Psoas muscle (tissue), 8 donors: Measurements from ENCODE around the gene SMC6. TPM values are rescaled to one million over a fixed set of nuclear protein-coding genes. Genes with fewer than 3 reads are reported as not detected.

ENCODE experiments used
- ATAC-seq, 4 donors: fragments of 200-7000 bp; cut with Tn5 transposase; one replicate each; pipeline ENCODE4 v1.9.1; 2020; ENCODE audit warnings: moderate library complexity in 3 of 4, mild to moderate bottlenecking in 2 of 4
- DNase-seq, 2 donors: peaks; one replicate each; pipeline ENCODE4 v3.0.0-alpha.2; 2020
- H3K27ac ChIP-seq: fragments of 200-600 bp; one replicate; pipeline ENCODE4 v1.8.0; 2022
- H3K27me3 ChIP-seq, 3 donors: fragments of 200-600 bp in 1 of 3; one replicate each; pipeline versions ENCODE4 v1.6.1 to v1.8.0; 2013 to 2022; ENCODE audit warnings: low read length in 2 of 3, mild to moderate bottlenecking in 2 of 3, moderate library complexity in 1 of 3; ENCODE audit not compliant: insufficient read depth in 3 of 3
- H3K36me3 ChIP-seq, 2 donors: fragments of 200-600 bp in 1 of 2; one replicate each; pipeline versions ENCODE4 v1.6.1 to v1.8.0; 2013 to 2022; ENCODE audit warnings: low read depth in 1 of 2, mild to moderate bottlenecking in 1 of 2, moderate library complexity in 1 of 2; ENCODE audit not compliant: insufficient read depth in 1 of 2
- H3K4me1 ChIP-seq: fragments of 200-600 bp; one replicate; pipeline ENCODE4 v1.8.0; 2022
- H3K4me3 ChIP-seq: fragments of 200-600 bp; one replicate; pipeline ENCODE4 v1.8.0; 2022; ENCODE audit warnings: mild to moderate bottlenecking
- H3K9me3 ChIP-seq: fragments of 200-600 bp; one replicate; pipeline ENCODE4 v1.8.0; 2022
- WGBS, 3 donors: extraction: QIAGEN DNeasy Blood & Tissue Kit; methylation state at CpG; one replicate each; pipeline versions ENCODE4 v1.1.6 to v1.1.7; 2013; 5-methylcytosine and 5-hydroxymethylcytosine counted together
- intact Hi-C, 2 donors: fragments of 100-400 bp; cut with DNase I; formaldehyde crosslinking; loops; one replicate each; pipeline versions ENCODE4 v1.11.0 to v1.14.2; 2022
- polyA plus RNA-seq, 3 donors: library from polyadenylated mRNA; stranded (reverse); fragments of 200-250 nt; gene quantifications; one replicate each; pipeline ENCODE4 v1.2.3, GENCODE V29; 2013
- total RNA-seq, 4 donors: library from RNA; stranded (reverse); fragmentation: NEBNext Ultra II Directional in 2 of 4; extraction: Animal tissue kit (Norgen Biotek cat#: 25700) in 2 of 4; gene quantifications; one replicate each; pipeline versions ENCODE4 v1.2.1 to v1.2.4, GENCODE V29; 2021 to 2023
- TF ChIP-seq, protein P1 (sequence below): fragments of 200-600 bp; IDR thresholded peaks from one replicate; pipeline ENCODE4 v1.8.0; 2022; ENCODE audit warnings: antibody characterized with exemption
- donor health status: healthy with polysubstance abuse.
- donor health status: DM: no; HTN: no; CAD: no; lungs with moderate emphysema.
- donor health status: Bipolar disorder and iron deficiency.
- donor health status: healthy.
- donor health status: DM: yes; HTN: yes; CAD: no.
- donor health status: DM: no; HTN: no; CAD: no.
- donor health status: DM: no; HTN: no; CAD: no.
- donor health status: DM: yes; HTN: yes; CAD: no.

Gene SMC6
- total and polyA plus RNA-seq, 7 donors: 4.8 to 10.5 (median 9.3) TPM

DNA sequence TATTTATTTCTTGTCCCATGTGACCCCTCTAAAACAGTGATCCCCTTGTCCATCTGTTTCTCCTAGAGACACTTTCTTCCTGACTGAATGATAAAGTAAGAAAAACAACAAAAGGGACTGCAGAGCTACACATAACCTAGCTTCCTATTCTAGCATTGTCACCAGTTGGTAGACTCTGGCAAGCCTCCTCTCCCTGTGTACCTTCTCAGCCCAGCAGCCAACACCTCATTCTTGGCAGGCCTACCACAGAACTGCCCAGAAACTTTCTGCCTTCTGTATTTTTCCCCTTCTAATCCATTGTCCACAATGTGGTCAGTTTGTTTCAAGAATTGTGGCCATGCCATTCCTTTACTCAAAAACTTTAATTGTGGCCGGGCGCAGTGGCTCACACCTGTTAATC lies 13.4 kb downstream of the SMC6 start:
- TF ChIP-seq, protein P1, sequence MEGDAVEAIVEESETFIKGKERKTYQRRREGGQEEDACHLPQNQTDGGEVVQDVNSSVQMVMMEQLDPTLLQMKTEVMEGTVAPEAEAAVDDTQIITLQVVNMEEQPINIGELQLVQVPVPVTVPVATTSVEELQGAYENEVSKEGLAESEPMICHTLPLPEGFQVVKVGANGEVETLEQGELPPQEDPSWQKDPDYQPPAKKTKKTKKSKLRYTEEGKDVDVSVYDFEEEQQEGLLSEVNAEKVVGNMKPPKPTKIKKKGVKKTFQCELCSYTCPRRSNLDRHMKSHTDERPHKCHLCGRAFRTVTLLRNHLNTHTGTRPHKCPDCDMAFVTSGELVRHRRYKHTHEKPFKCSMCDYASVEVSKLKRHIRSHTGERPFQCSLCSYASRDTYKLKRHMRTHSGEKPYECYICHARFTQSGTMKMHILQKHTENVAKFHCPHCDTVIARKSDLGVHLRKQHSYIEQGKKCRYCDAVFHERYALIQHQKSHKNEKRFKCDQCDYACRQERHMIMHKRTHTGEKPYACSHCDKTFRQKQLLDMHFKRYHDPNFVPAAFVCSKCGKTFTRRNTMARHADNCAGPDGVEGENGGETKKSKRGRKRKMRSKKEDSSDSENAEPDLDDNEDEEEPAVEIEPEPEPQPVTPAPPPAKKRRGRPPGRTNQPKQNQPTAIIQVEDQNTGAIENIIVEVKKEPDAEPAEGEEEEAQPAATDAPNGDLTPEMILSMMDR: no peak
- no peaks in the 10 kb centered on the region for H3K27me3 ChIP-seq
- no peaks in the 10 kb centered on the region for H3K4me1 ChIP-seq
- no peak overlapping the region for H3K4me3 ChIP-seq
- H3K36me3 ChIP-seq: peaks cover 7 to 73% of the 10 kb centered on the region in 2 donors
- no peak overlapping the region for H3K27ac ChIP-seq
- no peaks in the 10 kb centered on the region for H3K9me3 ChIP-seq
- intact Hi-C loops: no loop called here
- WGBS, 3 donors: 92 to 96% (median 94%) methylated on average over 2 of the region's 2 CpGs
- no peak for DNase-seq
- ATAC-seq: no peak

GRCh38 chr2:17736989-17737388 lies 16.6 kb downstream of the SMC6 start:
- DNase-seq (no peak), ATAC-seq (no peak)
- no peak overlapping the region for H3K27ac ChIP-seq
- intact Hi-C loops: loop anchor here in 1 of 2 donors (5.0 kb wide), 1 partner anchor 35 kb away; no protein-coding TSS in a partner anchor
- H3K36me3 ChIP-seq: peaks cover 7 to 85% of the 10 kb centered on the region in 2 donors
- no peaks in the 10 kb centered on the region for H3K27me3 ChIP-seq
- no peak overlapping the region for H3K4me3 ChIP-seq
- H3K4me1 ChIP-seq: no peaks in the 10 kb centered on the region
- H3K9me3 ChIP-seq: no peaks in the 10 kb centered on the region
- TF ChIP-seq, protein P1: no peak
- 76 to 85% (median 81%) methylated on average over 1 of the region's 1 CpG for WGBS, 3 donors

DNA sequence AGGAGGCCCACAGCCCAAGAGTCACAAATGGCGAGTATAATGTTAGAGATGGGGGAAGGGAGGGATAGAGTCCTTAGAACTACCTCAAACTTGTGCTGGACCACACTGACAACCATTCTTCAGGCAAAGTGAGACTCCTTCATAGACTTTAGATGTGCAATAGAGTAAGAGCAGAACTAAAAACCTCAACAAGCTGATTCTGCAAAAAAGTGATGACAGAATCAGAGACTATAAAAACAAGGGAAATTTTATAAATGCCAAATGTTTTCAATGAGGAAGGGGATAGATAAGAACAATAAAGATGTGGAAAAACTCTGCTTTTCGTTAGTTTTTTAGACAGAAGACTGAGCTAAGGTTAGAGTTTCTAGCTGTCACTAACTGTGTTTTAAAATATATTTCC lies 17.7 kb downstream of the SMC6 start:
- Histone ChIP-seq H3K9me3 (no peaks in the 10 kb centered on the region), H3K27ac (no peak overlapping the region), H3K4me1 (no peaks in the 10 kb centered on the region), H3K27me3 (no peaks in the 10 kb centered on the region), H3K4me3 (no peak overlapping the region), H3K36me3 (peaks cover 7 to 91% of the 10 kb centered on the region in 2 donors)
- WGBS, 3 donors: 92 to 100% (median 97%) methylated on average over 2 of the region's 2 CpGs
- DNase-seq: no peak
- TF ChIP-seq, protein P1: no peak
- intact Hi-C loops: loop anchor here in 1 of 2 donors (5.0 kb wide), 1 partner anchor 34 kb away; no protein-coding TSS in a partner anchor
- no peak for ATAC-seq

DNA sequence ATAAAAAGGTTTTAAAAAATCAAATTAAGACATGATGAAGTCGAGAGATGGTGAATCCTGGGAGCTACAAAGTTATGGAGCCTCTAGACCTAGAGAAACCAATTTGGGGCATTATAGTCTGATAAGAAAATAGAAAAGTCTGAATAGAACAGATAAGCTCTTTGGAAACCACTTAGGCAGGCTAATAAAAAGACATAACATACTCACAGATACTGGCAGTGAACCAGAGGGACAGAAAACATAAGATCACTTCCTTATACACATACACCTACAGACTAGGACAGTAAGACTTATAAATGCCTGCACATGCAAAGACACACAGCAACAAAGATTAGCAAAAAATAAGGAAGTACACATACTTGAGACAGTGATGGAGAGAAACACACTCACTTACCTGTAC lies 20.0 kb downstream of the SMC6 start:
- Histone ChIP-seq H3K9me3 (no peaks in the 10 kb centered on the region), H3K36me3 (peaks cover 7 to 99% of the 10 kb centered on the region in 2 donors), H3K4me1 (no peaks in the 10 kb centered on the region), H3K27me3 (no peaks in the 10 kb centered on the region), H3K27ac (no peak overlapping the region), H3K4me3 (no peak overlapping the region)
- DNase-seq: no peak
- ATAC-seq: no peak
- 87 to 96% (median 93%) methylated on average over 1 of the region's 1 CpG for WGBS, 3 donors
- TF ChIP-seq, protein P1: no peak
- intact Hi-C loops: no loop called here

DNA sequence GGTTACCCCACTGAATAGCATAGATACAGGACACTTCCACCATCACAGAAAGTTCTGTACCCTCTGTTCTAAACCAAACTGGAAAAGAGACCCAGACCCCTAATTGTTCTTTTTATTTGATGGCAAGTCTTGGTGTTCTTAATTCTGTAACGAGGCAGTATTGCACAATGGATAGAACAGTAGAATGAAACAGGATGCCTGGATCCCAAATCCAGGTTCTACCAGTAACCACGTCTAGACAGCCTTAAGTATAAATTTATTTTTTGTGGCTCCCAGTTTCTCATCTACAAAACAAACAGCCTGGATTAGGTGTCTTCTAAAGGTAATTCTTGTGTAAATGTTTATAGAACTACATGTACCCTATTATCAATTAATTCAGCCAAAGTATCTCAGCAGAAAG lies 23.7 kb downstream of the SMC6 start:
- no peak for DNase-seq
- TF ChIP-seq, protein P1: no peak
- Histone ChIP-seq H3K9me3 (no peaks in the 10 kb centered on the region), H3K4me1 (no peaks in the 10 kb centered on the region), H3K27me3 (no peaks in the 10 kb centered on the region), H3K4me3 (no peak overlapping the region), H3K36me3 (peaks cover 0 to 98% of the 10 kb centered on the region in 2 donors), H3K27ac (no peak overlapping the region)
- 77 to 96% (median 84%) methylated on average over 2 of the region's 2 CpGs for WGBS, 3 donors
- intact Hi-C loops: no loop called here
- no peak for ATAC-seq
